HUES64 (cell line): Measurements from ENCODE around the gene AATF. TPM values are rescaled to one million over a fixed set of nuclear protein-coding genes. Genes with fewer than 3 reads are reported as not detected.

Experiments used
- H3K27ac ChIP-seq: 2 replicates; pipeline ENCODE4 v1.7.0; 2013; ENCODE audit warnings: low read depth, low read length, inconsistent platforms
- H3K27me3 ChIP-seq: 2 replicates; pipeline ENCODE4 v1.6.1; 2013; ENCODE audit warnings: mild to moderate bottlenecking, low read length; ENCODE audit not compliant: insufficient read depth
- H3K36me3 ChIP-seq: 2 replicates; pipeline ENCODE4 v1.6.1; 2013; ENCODE audit warnings: mild to moderate bottlenecking, low read length; ENCODE audit not compliant: insufficient read depth
- H3K4me1 ChIP-seq: 2 replicates; pipeline ENCODE4 v1.6.1; 2013; ENCODE audit warnings: mild to moderate bottlenecking, low read length, moderate library complexity; ENCODE audit not compliant: insufficient read depth
- H3K4me3 ChIP-seq: 2 replicates; pipeline ENCODE4 v1.5.1; 2013; ENCODE audit warnings: mild to moderate bottlenecking, low read length, moderate library complexity
- H3K9ac ChIP-seq: 2 replicates; pipeline ENCODE4 v1.6.1; 2013; ENCODE audit warnings: mild to moderate bottlenecking, low read depth, low read length
- H3K9me3 ChIP-seq: 2 replicates; pipeline ENCODE4 v1.6.1; 2013; ENCODE audit warnings: low read depth, low read length; ENCODE audit not compliant: insufficient read depth
- WGBS: fragments of 150-250, 120-280 bp; methylation state at CpG from one replicate; pipeline ENCODE4 v1.1.7; 2013; ENCODE audit warnings: missing lambda C conversion rate; 5-methylcytosine and 5-hydroxymethylcytosine counted together
- polyA plus RNA-seq, 2 experiments: library from polyadenylated mRNA; stranded (reverse); fragments of 50-300 nt; gene quantifications; one replicate each; pipeline ENCODE4 v1.2.3, GENCODE V29; 2013

Gene AATF, protein sequence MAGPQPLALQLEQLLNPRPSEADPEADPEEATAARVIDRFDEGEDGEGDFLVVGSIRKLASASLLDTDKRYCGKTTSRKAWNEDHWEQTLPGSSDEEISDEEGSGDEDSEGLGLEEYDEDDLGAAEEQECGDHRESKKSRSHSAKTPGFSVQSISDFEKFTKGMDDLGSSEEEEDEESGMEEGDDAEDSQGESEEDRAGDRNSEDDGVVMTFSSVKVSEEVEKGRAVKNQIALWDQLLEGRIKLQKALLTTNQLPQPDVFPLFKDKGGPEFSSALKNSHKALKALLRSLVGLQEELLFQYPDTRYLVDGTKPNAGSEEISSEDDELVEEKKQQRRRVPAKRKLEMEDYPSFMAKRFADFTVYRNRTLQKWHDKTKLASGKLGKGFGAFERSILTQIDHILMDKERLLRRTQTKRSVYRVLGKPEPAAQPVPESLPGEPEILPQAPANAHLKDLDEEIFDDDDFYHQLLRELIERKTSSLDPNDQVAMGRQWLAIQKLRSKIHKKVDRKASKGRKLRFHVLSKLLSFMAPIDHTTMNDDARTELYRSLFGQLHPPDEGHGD
- 41.9 TPM for polyA plus RNA-seq (2013, experiment 1 of 2)
- polyA plus RNA-seq (2013, experiment 2 of 2), result 36.5 TPM

DNA sequence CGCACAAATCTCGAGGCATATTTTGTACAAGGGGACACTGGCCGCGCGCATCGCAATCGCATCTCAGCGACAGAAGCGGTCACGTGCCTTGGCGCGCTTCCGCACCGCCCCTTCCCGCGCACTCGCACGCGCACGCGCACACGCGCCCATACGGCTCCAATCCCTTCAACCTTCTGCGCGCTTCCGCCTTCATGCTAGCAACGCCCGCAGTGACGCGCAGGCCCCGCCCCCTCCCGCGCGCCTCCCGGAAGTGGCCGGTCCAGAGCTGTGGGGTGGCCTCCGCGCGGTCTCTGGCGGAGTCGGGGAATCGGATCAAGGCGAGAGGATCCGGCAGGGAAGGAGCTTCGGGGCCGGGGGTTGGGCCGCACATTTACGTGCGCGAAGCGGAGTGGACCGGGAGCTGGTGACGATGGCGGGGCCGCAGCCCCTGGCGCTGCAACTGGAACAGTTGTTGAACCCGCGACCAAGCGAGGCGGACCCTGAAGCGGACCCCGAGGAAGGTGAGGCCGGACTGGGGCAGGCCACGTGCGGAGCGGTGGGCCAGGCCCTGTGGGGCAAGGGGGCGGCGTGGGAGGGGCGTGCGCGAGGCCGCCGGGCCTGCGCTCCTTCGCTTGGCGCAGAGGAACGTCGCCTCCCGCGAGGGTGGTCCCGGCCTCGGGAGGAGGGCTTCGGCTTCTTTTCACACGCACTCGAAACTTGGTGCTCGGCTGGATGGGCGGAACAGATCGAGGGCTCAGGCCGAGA, at the start of gene AATF:
Gene AATF (plus strand): TSS at position 238 of the 744 bp plus-strand sequence. CDS start 172 bp downstream, at position 410.
- no peaks in the 10 kb centered on the region for H3K9me3 ChIP-seq
- peak within 1 kb of the TSS; percentile 71 for H3K4me3 ChIP-seq
- peak within 1 kb of the TSS; percentile 81 for H3K9ac ChIP-seq
- under 1% methylated on average over 90 of the region's 90 CpGs for WGBS
- H3K27ac ChIP-seq, result peak within 1 kb of the TSS; percentile 66
- peaks cover 34% of the 10 kb centered on the region for H3K36me3 ChIP-seq
- peaks cover 53% of the 10 kb centered on the region for H3K27me3 ChIP-seq
- peaks cover 26% of the 10 kb centered on the region for H3K4me1 ChIP-seq

- H3K4me3 ChIP-seq, result no peak overlapping the region
- H3K36me3 ChIP-seq, result no peaks in the 10 kb centered on the region
- H3K9me3 ChIP-seq, result no peaks in the 10 kb centered on the region
- no peak overlapping the region for H3K9ac ChIP-seq
- H3K27ac ChIP-seq, result no peak overlapping the region
- 77% methylated on average over 7 of the region's 7 CpGs for WGBS
- no peaks in the 10 kb centered on the region; the same call in 1 of the 2 replicates for H3K27me3 ChIP-seq
- H3K4me1 ChIP-seq, result peaks cover 9% of the 10 kb centered on the region; the same call in 1 of the 2 replicates
Measured at GRCh38 chr17:36899250-36900159, 49.2 kb upstream of the AATF start.

- no peak overlapping the region for H3K9ac ChIP-seq
- H3K4me1 ChIP-seq, result peaks cover 9% of the 10 kb centered on the region; the same call in 1 of the 2 replicates
- H3K9me3 ChIP-seq, result no peaks in the 10 kb centered on the region
- no peak overlapping the region for H3K27ac ChIP-seq
- H3K4me3 ChIP-seq, result no peak overlapping the region
- no peaks in the 10 kb centered on the region for H3K36me3 ChIP-seq
- WGBS, result 80% methylated on average over 6 of the region's 7 CpGs
- no peaks in the 10 kb centered on the region for H3K27me3 ChIP-seq
Measured at GRCh38 chr17:36900160-36900512, 48.6 kb upstream of the AATF start.

DNA sequence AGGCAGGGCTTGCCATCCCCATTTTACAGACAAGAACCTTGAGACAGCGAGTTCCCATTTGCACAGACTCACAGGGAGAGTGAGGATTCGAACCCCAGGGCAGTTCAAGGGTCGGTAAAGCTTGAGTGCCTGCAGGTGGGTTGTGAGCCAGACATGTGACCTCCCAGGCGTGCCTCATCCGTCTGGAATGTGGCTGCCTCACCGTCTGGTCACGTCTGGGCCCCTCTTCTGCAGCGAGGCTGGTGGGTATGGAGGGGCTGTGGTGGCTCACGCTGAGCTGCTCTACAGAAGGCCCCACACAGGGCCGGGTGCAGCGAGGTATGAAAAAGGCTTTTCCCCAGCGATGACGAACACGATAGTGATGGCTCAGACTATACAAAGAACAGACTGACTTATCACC, 47.2 kb upstream of the AATF start:
- H3K9ac ChIP-seq, result peak overlapping the region; percentile 6; the same call in 1 of the 2 replicates
- peaks cover 9% of the 10 kb centered on the region; the same call in 1 of the 2 replicates for H3K4me1 ChIP-seq
- no peaks in the 10 kb centered on the region for H3K27me3 ChIP-seq
- 0 out of 2 replicates have a peak overlapping the region, but pooled peaks have one; percentile 11 for H3K27ac ChIP-seq
- H3K4me3 ChIP-seq, result no peak overlapping the region
- no peaks in the 10 kb centered on the region for H3K36me3 ChIP-seq
- H3K9me3 ChIP-seq, result no peaks in the 10 kb centered on the region
- 51% methylated on average over 14 of the region's 14 CpGs for WGBS

DNA sequence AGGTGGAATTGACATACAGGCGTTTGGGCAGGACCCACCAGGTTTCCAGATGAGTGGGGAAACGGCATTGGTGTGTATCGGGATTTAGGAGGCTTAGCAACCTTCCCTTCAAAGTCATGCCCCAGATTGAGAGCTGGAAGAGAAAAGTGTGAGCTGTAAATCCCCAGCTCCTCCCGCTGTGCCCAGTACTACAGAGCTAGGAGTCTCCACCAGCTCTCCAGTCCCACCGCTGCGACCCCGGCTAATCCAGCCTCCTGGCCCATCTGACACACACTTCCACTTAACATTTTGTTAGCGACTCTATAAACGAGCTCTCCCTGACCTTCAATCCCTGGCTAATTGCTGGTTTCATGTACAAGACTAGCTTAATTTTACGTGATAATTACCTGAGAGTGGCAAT, 41.3 kb upstream of the AATF start:
- 87% methylated on average over 10 of the region's 10 CpGs for WGBS
- no peaks in the 10 kb centered on the region for H3K36me3 ChIP-seq
- no peaks in the 10 kb centered on the region for H3K27me3 ChIP-seq
- no peaks in the 10 kb centered on the region for H3K4me1 ChIP-seq
- H3K27ac ChIP-seq, result no peak overlapping the region
- no peaks in the 10 kb centered on the region for H3K9me3 ChIP-seq
- H3K4me3 ChIP-seq, result no peak overlapping the region
- no peak overlapping the region for H3K9ac ChIP-seq

- no peaks in the 10 kb centered on the region for H3K36me3 ChIP-seq
- no peaks in the 10 kb centered on the region for H3K4me1 ChIP-seq
- 92% methylated on average over 5 of the region's 5 CpGs for WGBS
- H3K27me3 ChIP-seq, result no peaks in the 10 kb centered on the region
- H3K9ac ChIP-seq, result no peak overlapping the region
- no peak overlapping the region for H3K27ac ChIP-seq
- no peaks in the 10 kb centered on the region for H3K9me3 ChIP-seq
- no peak overlapping the region for H3K4me3 ChIP-seq
Measured at GRCh38 chr17:36910513-36910912, 38.2 kb upstream of the AATF start.

DNA sequence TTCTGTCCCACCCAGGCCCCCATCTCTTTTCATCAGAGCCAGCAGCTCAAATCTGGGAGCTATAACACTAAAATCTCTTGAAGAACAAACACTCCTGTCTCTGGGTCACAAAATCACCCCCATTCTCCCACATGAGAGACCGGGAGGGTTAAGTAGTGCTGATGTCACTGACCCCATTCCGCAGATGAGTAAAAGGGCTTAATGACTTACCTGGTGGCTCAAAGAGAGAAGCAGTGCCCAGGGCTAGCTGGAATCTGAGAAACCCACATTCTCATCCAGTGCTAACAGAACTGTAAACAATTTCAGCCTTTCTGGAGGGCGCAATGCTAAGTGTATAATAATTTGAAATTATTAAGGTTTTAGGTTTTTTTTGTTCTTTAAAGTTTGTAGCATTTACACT, 37.8 kb upstream of the AATF start:
- H3K36me3 ChIP-seq, result no peaks in the 10 kb centered on the region
- no peak overlapping the region for H3K4me3 ChIP-seq
- WGBS, result 63% methylated on average over 3 of the region's 3 CpGs
- H3K4me1 ChIP-seq, result no peaks in the 10 kb centered on the region
- no peak overlapping the region for H3K9ac ChIP-seq
- no peaks in the 10 kb centered on the region for H3K9me3 ChIP-seq
- no peak overlapping the region for H3K27ac ChIP-seq
- H3K27me3 ChIP-seq, result no peaks in the 10 kb centered on the region

DNA sequence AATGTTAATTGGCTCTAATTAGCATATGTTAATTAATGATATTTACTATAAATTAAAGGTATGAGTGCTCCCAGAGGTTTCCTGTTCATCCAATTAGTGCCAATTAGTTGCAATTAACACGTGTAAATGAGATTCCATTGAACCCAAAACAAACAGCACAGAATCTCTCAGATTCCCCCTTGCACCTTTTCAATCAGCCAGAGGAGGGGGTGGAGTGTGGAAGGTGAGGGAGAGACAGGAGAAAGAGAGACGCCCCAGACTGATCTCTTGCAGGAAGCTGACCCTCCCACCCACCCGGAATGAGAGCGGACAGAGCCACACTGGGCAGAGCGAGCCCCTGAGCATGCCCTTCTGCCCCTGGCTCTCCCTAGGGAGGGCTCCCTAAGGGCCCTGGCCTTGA, 35.6 kb upstream of the AATF start:
- H3K4me3 ChIP-seq, result no peak overlapping the region
- peaks cover 9% of the 10 kb centered on the region for H3K4me1 ChIP-seq
- H3K36me3 ChIP-seq, result no peaks in the 10 kb centered on the region
- H3K27me3 ChIP-seq, result no peaks in the 10 kb centered on the region
- H3K27ac ChIP-seq, result no peak overlapping the region
- 56% methylated on average over 5 of the region's 5 CpGs for WGBS
- no peaks in the 10 kb centered on the region for H3K9me3 ChIP-seq
- no peak overlapping the region for H3K9ac ChIP-seq

DNA sequence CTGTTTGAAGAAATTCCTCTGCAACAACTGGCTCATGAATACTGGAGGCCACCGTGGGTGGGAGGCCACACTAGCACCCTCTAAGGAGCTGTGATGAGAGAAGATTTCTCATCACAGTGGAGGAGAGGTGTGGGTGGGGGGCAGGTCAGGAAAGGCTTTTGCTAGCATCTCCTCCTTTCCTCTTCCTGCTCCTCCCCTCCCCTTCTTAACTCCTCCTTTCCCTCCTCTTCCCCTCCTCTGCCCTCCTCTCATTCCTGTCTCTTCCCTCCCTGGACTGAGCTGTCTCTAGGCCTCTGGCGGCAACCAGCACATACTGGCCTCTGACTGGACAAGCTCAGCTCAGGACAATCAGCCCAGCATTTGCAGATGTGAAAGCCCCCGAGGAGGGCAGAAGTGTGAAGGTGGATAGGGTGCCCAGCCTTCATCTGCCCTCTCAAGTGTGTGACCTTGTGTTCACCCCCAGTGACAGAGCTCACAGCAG, 30.5 kb upstream of the AATF start:
- no peaks in the 10 kb centered on the region for H3K36me3 ChIP-seq
- peaks cover 55% of the 10 kb centered on the region for H3K4me1 ChIP-seq
- no peaks in the 10 kb centered on the region for H3K9me3 ChIP-seq
- no peak overlapping the region for H3K9ac ChIP-seq
- WGBS, result 25% methylated on average over 3 of the region's 3 CpGs
- no peak overlapping the region for H3K4me3 ChIP-seq
- peak overlapping the region; percentile 18; the same call in 1 of the 2 replicates for H3K27ac ChIP-seq
- peaks cover 16% of the 10 kb centered on the region for H3K27me3 ChIP-seq

- H3K27me3 ChIP-seq, result peaks cover 17% of the 10 kb centered on the region
- H3K4me1 ChIP-seq, result peaks cover 63% of the 10 kb centered on the region
- H3K9me3 ChIP-seq, result no peaks in the 10 kb centered on the region
- peak overlapping the region; percentile 1; the same call in 1 of the 2 replicates for H3K27ac ChIP-seq
- peak overlapping the region; percentile 1; the same call in 1 of the 2 replicates for H3K4me3 ChIP-seq
- WGBS, result 78% methylated on average over 7 of the region's 7 CpGs
- no peaks in the 10 kb centered on the region for H3K36me3 ChIP-seq
- H3K9ac ChIP-seq, result no peak overlapping the region
Measured at GRCh38 chr17:36919407-36919968, 29.3 kb upstream of the AATF start.
